DLD1 (cell line): ENCODE measurements around the gene HERPUD1.
"Not testable (repeated sequence)": the region's sequence is repeated elsewhere in the genome, so short reads cannot be mapped to it uniquely, and the experiment has no call there.

Source experiments
- in situ Hi-C: cut with HindIII; loops from 2 replicates; pipeline ENCODE4 v1.10.0; 2017; ENCODE audit warnings: low sequenced_read_pairs

HERPUD1 gene

DNA sequence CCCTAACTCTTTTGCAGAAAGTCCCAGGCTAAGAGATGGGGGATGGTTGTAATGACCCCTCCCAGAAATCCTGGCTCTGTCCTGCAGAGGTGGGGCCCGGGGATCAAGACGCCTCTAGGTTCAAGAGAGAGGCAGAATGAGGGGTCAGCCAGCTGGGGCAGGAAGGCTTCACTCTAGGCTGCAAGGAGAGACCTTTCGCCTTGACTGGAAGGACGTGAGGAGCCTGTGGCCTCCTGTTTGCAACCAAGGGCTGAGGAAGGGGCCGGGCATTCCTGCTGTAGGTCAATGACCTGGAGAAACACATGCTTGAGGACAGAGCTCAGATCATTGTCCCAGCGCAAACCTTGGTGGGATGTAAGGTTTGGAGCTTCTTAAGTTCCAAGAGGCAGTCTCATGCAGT lies 21.1 kb downstream of the HERPUD1 start:
- in situ Hi-C loops: no loop called here

- in situ Hi-C loops: no loop called here
Observed at GRCh38 chr16:56956076-56956475, 24.1 kb downstream of the HERPUD1 start.

GRCh38 chr16:56956756-56957155 lies 24.8 kb downstream of the HERPUD1 start:
- in situ Hi-C loops: no loop called here

- in situ Hi-C loops: no loop called here
Observed at GRCh38 chr16:56960681-56961281, 28.8 kb downstream of the HERPUD1 start.

GRCh38 chr16:56961386-56961785 lies 29.4 kb downstream of the HERPUD1 start:
- in situ Hi-C loops: no loop called here

- in situ Hi-C loops: no loop called here
Observed at GRCh38 chr16:56961851-56962281, 29.9 kb downstream of the HERPUD1 start, which contains the start of gene CETP. Gene CETP, plus strand, starts transcription at chr16:56961950. Its CDS starts 30 bp downstream, at chr16:56961980.

- in situ Hi-C loops: no loop called here
Observed at GRCh38 chr16:56964243-56965148, 32.6 kb downstream of the HERPUD1 start.

DNA sequence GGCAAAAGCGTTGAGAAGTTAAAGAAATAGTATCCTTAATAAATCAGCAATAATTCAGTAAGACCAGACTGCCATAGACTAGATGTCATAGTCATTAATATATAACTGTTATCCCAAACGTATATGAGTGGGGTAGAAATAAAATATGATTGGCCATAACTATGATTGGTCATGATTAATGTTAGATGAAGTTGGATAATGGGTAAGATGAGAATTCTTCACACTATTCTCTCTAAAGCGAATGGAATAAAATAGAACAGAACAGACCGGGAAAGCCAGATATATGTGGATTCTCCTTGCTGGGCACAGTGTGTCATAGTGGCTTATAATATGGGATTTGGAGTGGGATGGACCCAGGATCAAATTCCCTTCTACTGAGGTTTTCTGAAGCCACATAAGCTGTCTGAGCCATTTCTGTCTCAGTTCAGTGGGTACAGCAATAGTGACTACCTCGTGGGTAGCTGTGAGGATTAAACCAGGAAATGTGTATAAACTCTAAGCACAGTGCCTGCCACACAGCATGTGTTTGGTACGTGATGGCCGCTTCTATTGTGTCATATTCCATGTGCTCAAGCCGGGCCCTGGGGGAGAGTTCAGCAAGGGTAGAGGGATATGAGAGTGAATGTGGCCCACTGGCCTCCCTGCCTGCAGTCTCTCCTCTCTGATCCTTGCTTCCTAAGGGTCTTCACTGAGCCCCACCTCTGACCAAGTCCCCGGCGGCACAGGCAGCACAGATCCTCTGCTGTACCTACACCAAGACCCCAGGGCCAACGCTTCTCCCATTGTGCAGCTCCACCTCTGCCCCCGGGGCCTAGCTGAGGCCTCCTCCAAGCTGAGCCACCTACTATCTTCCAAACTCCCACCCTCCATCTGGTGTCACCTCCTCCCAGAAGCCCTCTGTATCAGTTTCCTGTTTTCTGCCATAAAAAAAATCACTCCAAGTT lies 33.5 kb downstream of the HERPUD1 start:
- in situ Hi-C loops: no loop called here

GRCh38 chr16:56966093-56966475 lies 34.1 kb downstream of the HERPUD1 start:
- in situ Hi-C loops: no loop called here

GRCh38 chr16:56967733-56968132 lies 35.8 kb downstream of the HERPUD1 start:
- in situ Hi-C loops: no loop called here

DNA sequence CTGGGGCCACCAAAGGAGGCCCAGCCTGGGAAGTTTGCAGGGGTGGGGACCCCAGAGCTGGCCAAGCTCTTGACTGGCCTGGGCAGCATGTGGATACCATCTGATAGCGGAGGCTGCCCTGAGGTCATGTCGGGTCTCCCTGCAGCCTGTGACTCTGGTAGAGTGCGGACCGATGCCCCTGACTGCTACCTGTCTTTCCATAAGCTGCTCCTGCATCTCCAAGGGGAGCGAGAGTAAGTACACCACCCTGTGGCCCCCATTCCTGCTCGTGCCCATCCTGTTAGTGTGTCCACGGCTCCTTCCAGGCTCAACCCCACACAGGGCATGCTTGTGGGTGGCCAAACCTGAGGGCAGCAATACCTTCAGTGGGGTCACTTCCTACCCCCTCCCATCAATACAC lies 37.8 kb downstream of the HERPUD1 start:
- in situ Hi-C loops: no loop called here

DNA sequence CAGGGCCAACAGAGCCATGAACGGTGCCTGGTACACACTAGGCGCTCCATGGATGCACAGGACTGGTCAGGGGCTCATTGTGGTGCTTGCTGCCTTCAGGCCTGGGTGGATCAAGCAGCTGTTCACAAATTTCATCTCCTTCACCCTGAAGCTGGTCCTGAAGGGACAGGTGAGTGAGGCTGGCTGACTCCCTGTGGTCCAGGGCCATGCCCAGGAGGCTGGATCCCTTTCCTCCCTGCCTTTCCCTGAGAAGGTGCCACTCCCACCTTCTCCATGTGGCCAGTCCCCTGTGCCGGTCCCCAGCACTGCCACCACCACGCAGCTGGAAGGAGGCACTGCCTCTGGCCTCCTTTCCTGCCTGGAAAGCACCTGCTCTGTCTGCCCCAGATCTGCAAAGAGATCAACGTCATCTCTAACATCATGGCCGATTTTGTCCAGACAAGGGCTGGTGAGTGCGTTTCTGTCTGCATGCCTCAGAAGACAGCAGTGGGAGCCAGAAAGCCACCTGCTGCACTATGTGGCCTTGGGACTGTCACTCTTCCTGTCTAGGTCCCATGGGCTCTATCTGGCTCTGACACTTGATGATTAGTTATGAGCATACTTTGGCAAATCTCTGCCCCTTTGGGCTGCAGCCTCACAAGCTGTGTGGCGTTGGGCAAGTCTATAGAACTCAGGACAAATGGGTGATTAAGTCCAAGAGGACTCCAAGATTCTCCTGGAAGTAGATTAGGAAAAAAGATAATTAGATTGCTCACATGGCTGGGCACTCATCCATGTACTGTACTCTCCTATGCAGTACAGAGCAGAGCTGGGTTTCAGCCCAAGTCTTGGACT lies 39.2 kb downstream of the HERPUD1 start:
- in situ Hi-C loops: no loop called here

GRCh38 chr16:56971768-56972043 lies 39.8 kb downstream of the HERPUD1 start:
- in situ Hi-C loops: no loop called here

- in situ Hi-C loops: no loop called here
Observed at GRCh38 chr16:56972403-56973293, 40.7 kb downstream of the HERPUD1 start.

DNA sequence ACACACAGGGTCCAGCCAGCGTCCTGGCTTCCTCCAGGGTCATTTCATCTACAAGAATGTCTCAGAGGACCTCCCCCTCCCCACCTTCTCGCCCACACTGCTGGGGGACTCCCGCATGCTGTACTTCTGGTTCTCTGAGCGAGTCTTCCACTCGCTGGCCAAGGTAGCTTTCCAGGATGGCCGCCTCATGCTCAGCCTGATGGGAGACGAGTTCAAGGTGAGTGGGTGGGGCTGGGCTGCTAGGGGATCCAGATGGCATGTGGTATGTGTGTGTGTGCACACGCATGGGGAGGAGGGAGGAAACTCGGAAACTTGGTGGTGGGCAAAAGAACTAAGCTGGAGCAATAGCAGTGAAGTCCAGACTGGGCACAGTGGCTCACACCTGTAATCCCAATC lies 41.4 kb downstream of the HERPUD1 start:
- in situ Hi-C loops: no loop called here

DNA sequence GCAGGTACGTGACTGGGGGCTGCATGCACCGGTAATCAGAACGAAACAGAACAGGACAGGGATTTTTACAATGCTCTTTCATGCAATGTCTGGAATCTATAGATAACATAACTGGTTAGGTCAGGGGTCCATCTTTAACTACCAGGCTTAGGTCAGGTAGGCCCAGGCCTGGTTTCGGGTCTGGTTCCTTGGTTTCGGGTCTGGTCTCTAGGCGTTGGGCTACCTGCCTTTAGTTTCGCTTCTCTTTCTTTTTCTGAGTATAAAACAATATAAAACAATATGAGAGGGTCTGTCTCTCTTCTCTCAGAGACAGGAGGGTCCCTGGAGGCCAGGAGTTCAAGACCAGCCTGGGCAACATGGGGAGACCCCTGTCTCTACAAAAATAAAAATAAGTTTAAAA lies 42.0 kb downstream of the HERPUD1 start:
- in situ Hi-C loops: not testable (repeated sequence)

DNA sequence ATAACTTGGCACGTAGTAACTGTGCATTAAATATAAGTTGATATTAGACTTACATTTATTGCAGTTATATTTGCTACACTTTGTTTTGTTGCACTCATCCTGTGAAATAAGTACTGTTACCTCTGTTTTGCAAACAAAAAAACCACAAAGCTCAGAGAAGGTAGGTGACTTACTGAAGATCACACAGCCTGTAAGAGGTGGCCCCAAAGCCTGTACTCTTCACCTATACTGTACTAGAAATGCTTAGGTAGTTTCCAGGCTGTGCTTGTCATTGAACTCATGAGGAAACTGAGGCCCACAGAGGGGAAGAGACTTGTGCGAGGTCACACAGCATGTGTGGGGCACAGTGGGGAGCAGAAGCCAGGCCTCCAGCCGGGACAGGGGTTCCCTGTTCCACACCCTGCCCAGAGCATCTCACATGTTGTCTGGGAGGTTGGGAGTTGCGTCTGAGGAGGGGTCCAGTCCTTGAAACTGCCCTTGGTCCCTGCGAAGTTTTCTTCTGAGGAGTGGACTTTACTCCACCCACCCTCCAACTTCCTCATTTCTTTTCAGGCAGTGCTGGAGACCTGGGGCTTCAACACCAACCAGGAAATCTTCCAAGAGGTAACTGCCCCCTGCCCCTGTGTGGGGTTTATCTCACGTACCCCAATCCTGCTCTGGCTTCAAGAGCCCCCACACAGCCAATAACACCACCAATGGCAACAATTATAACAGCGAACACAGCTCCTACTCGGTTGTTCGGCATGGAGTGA lies 42.8 kb downstream of the HERPUD1 start:
- in situ Hi-C loops: no loop called here

- in situ Hi-C loops: no loop called here
Observed at GRCh38 chr16:56975714-56976113, 43.8 kb downstream of the HERPUD1 start.

GRCh38 chr16:56977216-56977615 lies 45.3 kb downstream of the HERPUD1 start:
- in situ Hi-C loops: no loop called here
